GM19023 (cell line): ENCODE measurements around the gene P4HA2.
"Not testable (repeated sequence)": the region's sequence is repeated elsewhere in the genome, so short reads cannot be mapped to it uniquely, and the experiment has no call there.

Experiments used
- ATAC-seq: cut with Tn5 transposase; IDR thresholded peaks from one replicate; pipeline ENCODE4 v1.9.1; 2021; ENCODE audit warnings: mild to moderate bottlenecking, moderate library complexity; ENCODE audit not compliant: unreplicated experiment

The P4HA2 gene

GRCh38 chr5:132161574-132162326, 65.9 kb downstream of the P4HA2 start:
- ATAC-seq, result not testable (repeated sequence)

- no peak for ATAC-seq
Observed at GRCh38 chr5:132156413-132156812, 71.2 kb downstream of the P4HA2 start.

- ATAC-seq, result no peak
Observed at GRCh38 chr5:132150565-132150964, 77.1 kb downstream of the P4HA2 start.

GRCh38 chr5:132147663-132148062, 80.0 kb downstream of the P4HA2 start:
- ATAC-seq, result no peak

- ATAC-seq, result not testable (repeated sequence)
Observed at GRCh38 chr5:132145326-132145725, 82.3 kb downstream of the P4HA2 start.

GRCh38 chr5:132143148-132143547, 84.5 kb downstream of the P4HA2 start:
- no peak for ATAC-seq

- ATAC-seq, result no peak
Observed at GRCh38 chr5:132142459-132142858, 85.2 kb downstream of the P4HA2 start.
